SIG-M5 treated with dmso at 0.1 percent for 504 hours (cell line): Measurements from ENCODE around the gene LIG1.

Experiments
- DNase-seq: peaks from one replicate; lab custom pipeline; 2025; ENCODE audit not compliant: unreplicated experiment; lab: John Stamatoyannopoulos, UW

Gene LIG1

GRCh38 chr19:48169939-48170803 lies at the start of gene LIG1, which contains the start of gene ZSWIM9:
Gene LIG1, minus strand, starts transcription at chr19:48170344. Its CDS starts 4,778 bp downstream, at chr19:48165566.
Gene ZSWIM9, plus strand, starts transcription at chr19:48170680. Its CDS starts 1,123 bp downstream, at chr19:48171803.
- peak; percentile 85 for DNase-seq

DNA sequence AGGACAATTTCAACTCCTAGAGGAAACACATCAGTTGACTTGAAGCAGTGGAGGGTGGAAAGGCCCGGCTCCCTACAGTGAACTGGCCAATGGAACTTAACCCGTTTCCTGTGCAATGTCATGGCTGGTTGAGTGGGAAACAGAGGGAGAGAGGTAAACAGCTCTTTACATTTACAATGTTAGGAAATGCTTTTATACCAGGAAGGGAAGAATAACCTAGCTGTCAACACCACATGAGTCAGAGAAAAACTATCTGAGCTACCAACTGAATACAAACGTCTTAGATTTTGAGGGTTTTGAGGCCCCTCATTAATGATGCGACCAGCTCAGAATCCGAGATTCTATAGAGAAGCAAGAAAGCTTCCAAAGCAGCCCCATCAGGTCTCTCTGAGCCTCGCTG lies 48.9 kb upstream of the LIG1 start:
- DNase-seq: no peak

- no peak for DNase-seq
These were observed 46.8 kb upstream of the LIG1 start for GRCh38 chr19:48216933-48217332.

- no peak for DNase-seq
These were observed 43.8 kb upstream of the LIG1 start for GRCh38 chr19:48213959-48214358.

DNA sequence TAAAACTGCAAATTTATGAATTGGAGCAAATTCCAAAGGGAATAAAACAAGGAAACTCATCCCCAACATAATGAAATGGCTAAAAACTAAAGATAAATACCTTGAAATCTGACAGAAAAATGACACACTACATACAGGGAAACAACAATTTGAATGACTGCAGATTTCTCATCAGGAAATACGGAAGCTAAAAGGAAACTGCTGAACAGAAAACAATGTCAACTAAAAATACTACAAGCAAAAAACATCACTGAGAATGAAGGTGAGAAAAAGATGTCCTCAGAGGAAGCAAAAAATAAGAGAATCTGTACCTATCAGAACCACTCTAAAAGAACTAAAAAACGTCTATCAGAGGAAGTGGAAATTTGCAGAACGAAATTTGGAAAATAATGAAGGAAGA lies 39.9 kb upstream of the LIG1 start:
- no peak for DNase-seq

GRCh38 chr19:48206397-48207093 lies 36.4 kb upstream of the LIG1 start:
- peak; percentile 58 for DNase-seq

DNA sequence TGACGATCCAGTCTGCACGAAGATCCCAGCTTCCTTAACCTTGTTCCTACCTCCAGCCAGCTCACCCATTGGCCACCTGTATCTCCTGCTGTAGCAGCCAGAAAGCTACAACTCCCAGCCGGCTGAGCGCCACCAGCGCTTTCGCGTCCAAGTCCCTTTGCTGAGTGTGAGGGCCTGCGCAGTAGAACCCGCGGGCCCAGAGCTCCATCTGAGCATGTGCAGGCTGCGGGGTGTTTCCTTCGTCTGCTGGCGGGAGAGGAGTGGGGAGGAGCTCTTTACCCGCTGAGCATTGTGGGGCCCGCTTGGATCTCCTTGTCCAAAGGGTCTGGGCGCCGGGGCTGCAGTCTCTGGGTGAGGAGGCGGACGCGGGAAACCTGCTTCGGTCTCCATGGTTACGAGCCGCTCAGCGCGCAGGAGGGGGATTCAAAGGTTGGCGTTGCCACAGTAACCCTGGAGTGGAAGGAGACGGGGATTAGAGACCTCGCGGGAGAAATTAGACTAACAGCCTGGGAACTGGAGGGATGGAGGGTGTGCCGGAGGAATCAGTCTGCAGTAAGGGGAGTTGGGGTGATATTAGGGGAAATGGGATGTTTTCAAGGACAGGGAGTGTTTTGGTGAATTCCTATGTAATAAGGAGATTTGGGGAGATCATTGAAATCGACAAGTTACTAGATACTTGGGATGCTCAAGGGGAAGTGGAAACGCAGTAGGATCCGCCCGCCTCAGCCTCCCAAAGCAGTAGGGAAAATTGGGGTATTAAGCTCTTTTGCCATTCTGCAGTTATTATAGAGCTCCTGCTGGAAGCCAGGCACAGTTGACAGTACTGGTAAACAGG lies 33.9 kb upstream of the LIG1 start:
- peak; percentile 96 for DNase-seq

- no peak for DNase-seq
These were observed 33.2 kb upstream of the LIG1 start for GRCh38 chr19:48203222-48203793.

GRCh38 chr19:48196933-48197665 lies 27.0 kb upstream of the LIG1 start:
- no peak for DNase-seq

- DNase-seq: no peak
These were observed 26.2 kb upstream of the LIG1 start for GRCh38 chr19:48196321-48196763.

DNA sequence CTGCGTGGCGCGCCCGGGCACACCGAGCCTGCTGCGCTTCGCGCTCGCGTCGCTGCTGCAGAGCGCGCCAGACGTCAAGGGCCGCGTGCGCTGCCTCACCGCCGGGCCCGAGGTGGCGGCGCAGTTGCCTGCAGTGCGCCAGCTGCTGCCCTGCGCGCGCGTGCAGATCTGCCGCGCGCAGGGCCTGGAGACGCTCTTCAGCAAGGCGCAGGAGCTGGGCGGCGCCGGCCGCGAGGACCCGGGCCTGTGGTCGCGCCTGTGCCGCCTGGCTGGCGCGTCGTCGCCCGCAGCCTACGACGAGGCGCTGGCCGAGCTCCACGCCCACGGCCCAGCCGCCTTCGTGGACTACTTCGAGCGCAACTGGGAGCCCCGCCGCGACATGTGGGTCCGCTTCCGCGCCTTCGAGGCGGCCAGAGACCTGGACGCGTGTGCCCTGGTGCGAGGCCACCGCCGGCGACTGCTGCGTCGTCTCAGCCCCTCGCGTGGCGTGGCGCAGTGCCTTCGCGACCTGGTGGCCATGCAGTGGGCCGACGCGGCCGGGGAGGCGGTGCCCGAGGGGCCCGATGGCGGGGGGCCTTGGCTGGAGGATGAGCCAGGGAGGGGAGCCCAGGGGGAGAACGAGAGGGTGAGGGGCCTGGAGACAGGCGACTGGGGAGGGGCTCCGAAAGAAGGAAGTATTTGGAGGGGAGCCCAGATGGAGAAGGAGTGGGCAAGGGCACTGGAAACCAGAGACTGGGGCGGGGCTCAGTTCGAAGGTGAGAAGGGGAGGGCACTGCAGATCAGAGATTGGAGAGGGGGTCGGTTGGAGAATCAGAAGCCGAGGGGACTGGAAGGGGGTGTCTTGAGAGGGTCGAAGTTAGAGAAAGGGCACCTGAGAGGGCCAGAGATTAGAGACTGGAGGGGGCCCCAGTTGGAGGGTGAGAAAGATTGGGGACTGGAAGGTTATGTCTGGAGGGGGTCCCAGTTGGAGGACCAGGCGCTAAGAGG lies 25.0 kb upstream of the LIG1 start:
- DNase-seq: no peak

DNA sequence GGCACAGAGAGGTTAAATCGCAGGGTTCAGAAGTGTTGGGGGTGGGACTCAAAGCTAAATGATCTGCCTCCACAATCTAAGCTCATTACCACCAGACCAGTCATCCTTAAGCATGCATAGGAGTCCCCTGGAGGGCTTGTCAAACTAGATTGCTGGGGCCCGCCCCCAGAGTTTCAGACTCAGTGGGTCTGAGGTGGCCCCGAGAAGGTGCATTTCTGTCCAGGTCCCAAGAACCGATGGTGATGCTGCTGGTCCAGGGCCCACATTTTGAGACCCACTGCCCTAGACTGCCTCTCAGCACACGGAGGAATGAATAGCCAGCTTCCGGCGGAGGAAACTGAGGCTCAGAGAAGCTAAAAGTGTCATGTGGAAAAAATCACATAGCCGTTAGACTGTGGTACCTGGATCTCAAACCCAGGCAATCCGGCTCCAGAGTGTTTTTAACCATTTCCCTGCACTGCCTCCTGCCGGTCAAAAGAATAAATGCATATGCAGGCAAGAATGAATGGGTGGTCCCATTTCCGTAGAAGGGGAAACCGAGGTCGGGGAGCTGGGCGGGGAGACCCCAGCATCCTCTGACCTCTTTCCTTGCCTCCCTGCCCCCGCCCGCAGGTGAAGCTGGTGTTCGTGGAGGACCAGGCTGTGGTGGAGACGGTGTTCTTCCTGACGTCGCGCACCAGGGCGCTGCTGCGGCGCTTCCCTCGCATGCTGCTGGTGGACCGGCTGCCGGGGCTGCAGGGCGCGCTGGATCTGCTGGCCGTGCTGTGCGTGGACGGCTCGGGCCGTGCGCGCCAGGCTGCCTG lies 24.1 kb upstream of the LIG1 start:
- no peak for DNase-seq

- no peak for DNase-seq
These were observed 22.6 kb upstream of the LIG1 start for GRCh38 chr19:48192750-48193149.

DNA sequence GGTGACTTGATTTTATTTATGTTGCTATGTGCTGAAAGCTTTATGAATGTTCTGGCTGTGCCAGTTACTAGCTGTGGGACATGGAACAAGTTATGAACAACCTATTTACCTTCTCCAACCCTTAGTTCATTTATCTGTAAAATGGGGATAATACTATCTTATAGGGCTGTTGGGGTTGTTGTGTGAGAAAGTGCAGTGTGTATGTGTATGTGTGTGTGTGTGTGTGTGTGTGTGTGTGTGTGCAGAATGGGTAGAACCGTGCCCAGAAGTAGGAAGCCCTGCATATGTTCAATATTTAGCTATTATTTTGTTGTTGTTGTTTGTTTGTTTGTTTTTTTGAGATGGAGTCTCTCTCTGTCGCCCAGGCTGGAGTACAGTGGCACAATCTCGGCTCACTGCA lies 20.7 kb upstream of the LIG1 start:
- no peak for DNase-seq

GRCh38 chr19:48190288-48190884 lies 20.2 kb upstream of the LIG1 start:
- DNase-seq: peak; percentile 54

DNA sequence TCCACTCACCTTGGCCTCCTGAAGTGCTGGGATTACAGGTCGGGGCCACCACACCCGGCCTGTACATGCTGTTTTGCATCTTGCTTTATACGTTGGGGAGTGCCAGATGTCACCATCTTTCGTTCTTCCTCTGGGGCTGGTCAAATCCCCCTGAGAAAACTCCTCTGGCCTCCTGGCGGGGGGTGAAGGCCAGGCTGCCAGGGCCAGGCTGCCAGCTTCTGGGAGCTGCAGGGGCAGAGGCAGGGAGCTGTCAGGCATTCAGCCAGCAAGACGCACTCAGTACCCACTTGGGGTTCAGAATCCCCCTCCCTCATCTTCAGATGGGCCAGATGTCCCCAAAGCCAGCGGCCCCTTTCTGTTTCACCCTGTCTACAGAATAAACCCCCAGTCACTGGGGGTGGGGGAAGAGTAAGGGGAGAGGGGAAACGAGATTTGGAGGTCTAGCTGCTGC lies 16.4 kb upstream of the LIG1 start:
- no peak for DNase-seq

DNA sequence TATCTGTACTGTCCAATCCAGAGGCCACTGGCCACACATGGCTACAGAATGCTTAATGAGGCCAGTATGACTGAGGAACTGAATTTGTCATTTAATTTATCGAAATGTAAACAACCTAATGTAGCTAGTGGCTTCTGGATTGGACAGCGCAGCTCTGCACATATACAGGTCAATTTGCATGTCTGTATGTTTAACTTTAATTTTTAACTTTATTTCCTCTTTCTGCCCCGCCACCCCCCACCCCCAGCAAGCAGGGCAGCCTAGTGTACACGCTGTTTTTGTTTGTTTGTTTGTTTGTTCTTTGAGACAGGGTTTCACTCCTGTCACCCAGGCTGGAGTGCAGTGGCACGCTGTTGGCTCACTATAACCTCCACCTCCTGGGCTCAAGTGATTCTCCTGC lies 15.9 kb upstream of the LIG1 start:
- DNase-seq: no peak

DNA sequence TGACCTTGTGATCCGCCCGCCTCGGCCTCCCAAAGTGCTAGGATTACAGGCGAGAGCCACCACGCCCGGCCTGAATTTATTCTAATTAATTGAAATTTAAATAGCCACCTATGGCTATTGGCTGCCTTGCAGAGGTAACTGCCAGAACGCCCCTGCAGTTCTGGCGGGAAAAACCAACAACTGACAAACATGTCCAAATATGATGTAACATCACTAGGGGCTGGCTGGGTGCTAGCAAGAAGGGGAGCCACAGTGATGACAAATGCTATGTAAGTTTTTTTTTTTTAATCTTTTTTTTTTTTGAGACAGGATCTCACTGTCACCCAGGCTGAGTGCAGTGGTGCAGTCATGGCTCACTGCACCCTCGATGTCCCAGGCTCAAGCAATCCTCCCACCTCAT lies 13.2 kb upstream of the LIG1 start:
- DNase-seq: no peak
